ENCODE results near the gene IL1RAPL1.

DNA sequence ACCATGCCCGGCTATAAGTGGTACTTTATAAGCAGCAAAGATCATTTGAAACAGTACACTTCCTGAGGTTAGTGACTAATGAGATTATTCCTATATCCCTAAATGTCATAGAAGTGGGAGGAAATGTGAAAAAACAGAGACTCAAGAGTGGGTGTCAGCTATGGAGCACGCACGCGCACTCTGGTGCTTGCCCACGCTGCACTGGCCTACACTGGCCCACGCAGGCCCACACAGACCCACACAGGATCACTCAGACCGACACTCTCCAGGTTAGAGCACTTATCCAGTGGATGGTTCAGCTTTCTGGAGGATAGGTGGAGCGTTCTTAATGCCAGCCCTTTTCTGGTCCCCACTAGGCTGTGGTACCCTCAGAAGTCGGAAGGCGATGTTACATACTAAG is 78.5 kb downstream of the IL1RAPL1 start:
- TF ChIP-seq ZNF565 (CRISPR knock-in tag; conservative IDR thresholded peaks at IDR 0.05; ENCODE audit: low read depth) (no peak), PATZ1 (CRISPR knock-in tag; IDR thresholded peaks at IDR 0.05; ENCODE audit: borderline replicate concordance) (no peak), POU6F1 (CRISPR knock-in tag; IDR thresholded peaks at IDR 0.05; ENCODE audit: borderline replicate concordance, low read depth) (no peak), ZFP30 (CRISPR knock-in tag; IDR thresholded peaks at IDR 0.05) (no peak), CREB5 (CRISPR knock-in tag; IDR thresholded peaks at IDR 0.05; ENCODE audit: low read depth) (no peak), SNAI2 (CRISPR knock-in tag; IDR thresholded peaks at IDR 0.05) (no peak)
- TF ChIP-seq, protein P1, sequence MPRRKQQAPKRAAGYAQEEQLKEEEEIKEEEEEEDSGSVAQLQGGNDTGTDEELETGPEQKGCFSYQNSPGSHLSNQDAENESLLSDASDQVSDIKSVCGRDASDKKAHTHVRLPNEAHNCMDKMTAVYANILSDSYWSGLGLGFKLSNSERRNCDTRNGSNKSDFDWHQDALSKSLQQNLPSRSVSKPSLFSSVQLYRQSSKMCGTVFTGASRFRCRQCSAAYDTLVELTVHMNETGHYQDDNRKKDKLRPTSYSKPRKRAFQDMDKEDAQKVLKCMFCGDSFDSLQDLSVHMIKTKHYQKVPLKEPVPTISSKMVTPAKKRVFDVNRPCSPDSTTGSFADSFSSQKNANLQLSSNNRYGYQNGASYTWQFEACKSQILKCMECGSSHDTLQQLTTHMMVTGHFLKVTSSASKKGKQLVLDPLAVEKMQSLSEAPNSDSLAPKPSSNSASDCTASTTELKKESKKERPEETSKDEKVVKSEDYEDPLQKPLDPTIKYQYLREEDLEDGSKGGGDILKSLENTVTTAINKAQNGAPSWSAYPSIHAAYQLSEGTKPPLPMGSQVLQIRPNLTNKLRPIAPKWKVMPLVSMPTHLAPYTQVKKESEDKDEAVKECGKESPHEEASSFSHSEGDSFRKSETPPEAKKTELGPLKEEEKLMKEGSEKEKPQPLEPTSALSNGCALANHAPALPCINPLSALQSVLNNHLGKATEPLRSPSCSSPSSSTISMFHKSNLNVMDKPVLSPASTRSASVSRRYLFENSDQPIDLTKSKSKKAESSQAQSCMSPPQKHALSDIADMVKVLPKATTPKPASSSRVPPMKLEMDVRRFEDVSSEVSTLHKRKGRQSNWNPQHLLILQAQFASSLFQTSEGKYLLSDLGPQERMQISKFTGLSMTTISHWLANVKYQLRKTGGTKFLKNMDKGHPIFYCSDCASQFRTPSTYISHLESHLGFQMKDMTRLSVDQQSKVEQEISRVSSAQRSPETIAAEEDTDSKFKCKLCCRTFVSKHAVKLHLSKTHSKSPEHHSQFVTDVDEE (CRISPR knock-in tag; IDR thresholded peaks at IDR 0.05): no peak

Measured in SK-N-SH treated with all-trans-retinoic acid at 6 μM for 48 hours (cell line).